Stimulated activated CD8-positive, alpha-beta memory T cell treated with anti-CD3 and anti-CD28 coated beads, Interleukin-7, amount 100 ng/mL, for 48 hours (primary cell): ENCODE results near the gene RNF123.
A peak's percentile ranks its signal among the peaks of the same experiment; 100 is the strongest.
"Not testable (repeated sequence)": the region's sequence is repeated elsewhere in the genome, so short reads cannot be mapped to it uniquely, and the experiment has no call there.

Experiments used
- DNase-seq, 2 donors: peaks; one replicate each; pipeline ENCODE4 v3.0.0-alpha.2; 2020; ENCODE audit warnings: low read depth in 1 of 2; ENCODE audit errors: extremely low read depth in 1 of 2

The RNF123 gene

GRCh38 chr3:49675912-49676311 lies 13.4 kb upstream of the RNF123 start:
- DNase-seq: no peak

GRCh38 chr3:49680493-49681231 lies 8.7 kb upstream of the RNF123 start:
- DNase-seq: no peak

- no peak for DNase-seq
Measured at GRCh38 chr3:49681232-49681522, 8.2 kb upstream of the RNF123 start.

GRCh38 chr3:49681543-49681942 lies 7.8 kb upstream of the RNF123 start:
- no peak for DNase-seq

- no peak for DNase-seq
Measured at GRCh38 chr3:49683162-49683561, 6.2 kb upstream of the RNF123 start.

- not testable (repeated sequence) for DNase-seq
Measured at GRCh38 chr3:49684453-49684852, 4.9 kb upstream of the RNF123 start.

GRCh38 chr3:49685103-49685502 lies 4.3 kb upstream of the RNF123 start:
- DNase-seq: not testable (repeated sequence)

GRCh38 chr3:49685846-49686245 lies 3.5 kb upstream of the RNF123 start:
- DNase-seq: not testable (repeated sequence)

GRCh38 chr3:49686346-49686745 lies 3.0 kb upstream of the RNF123 start:
- not testable (repeated sequence) for DNase-seq

- DNase-seq: peak; percentile 46 to 59
Measured at GRCh38 chr3:49686769-49687423, 2.5 kb upstream of the RNF123 start.

GRCh38 chr3:49687424-49687795 lies 1.9 kb upstream of the RNF123 start:
- not testable (repeated sequence) for DNase-seq

- not testable (repeated sequence) for DNase-seq
Measured at GRCh38 chr3:49688338-49689045, 865 bp upstream of the RNF123 start.

GRCh38 chr3:49689908-49690624 lies 709 bp downstream of the RNF123 start:
- not testable (repeated sequence) for DNase-seq

GRCh38 chr3:49690856-49691255 lies 1.5 kb downstream of the RNF123 start:
- not testable (repeated sequence) for DNase-seq

- DNase-seq: not testable (repeated sequence)
Measured at GRCh38 chr3:49691481-49691880, 2.1 kb downstream of the RNF123 start.

GRCh38 chr3:49694409-49695070 lies 5.2 kb downstream of the RNF123 start:
- DNase-seq: not testable (repeated sequence)

GRCh38 chr3:49695350-49696015 lies 6.1 kb downstream of the RNF123 start:
- not testable (repeated sequence) for DNase-seq

- no peak for DNase-seq
Measured at GRCh38 chr3:49699281-49699979, 10.1 kb downstream of the RNF123 start.

- DNase-seq: no peak
Measured at GRCh38 chr3:49700014-49700413, 10.7 kb downstream of the RNF123 start.
